ENCODE results near the gene XRCC4. TPM values are rescaled to one million over a fixed set of nuclear protein-coding genes. Genes with fewer than 3 reads are reported as not detected.

XRCC4 gene
- total RNA-seq (10 to 100 TPM in 3 of 9 donors, 1 to 10 TPM in 6; 3.3 to 50.5 (median 8.0) TPM), polyA plus RNA-seq (10 to 100 TPM in 1 of 2 donors, 1 to 10 TPM in 1; 3.4 to 22.0 TPM)
- long read RNA-seq, donor 1, partial matches to known transcripts: 1 of 7 reads
- long read RNA-seq, donor 1, other reads (novel, unspliced or antisense): 0 of 7 reads
- long read RNA-seq, donor 2, transcript XRCC4-202 (8 exons, 1,579 nt): major isoform, 16 of 73 reads
- long read RNA-seq, donor 2, partial matches to known transcripts: 7 of 73 reads
- long read RNA-seq, donor 2, other reads (novel, unspliced or antisense): 50 of 73 reads
- long read RNA-seq, donor 3, partial matches to known transcripts: 1 of 31 reads
- long read RNA-seq, donor 3, other reads (novel, unspliced or antisense): 25 of 31 reads

DNA sequence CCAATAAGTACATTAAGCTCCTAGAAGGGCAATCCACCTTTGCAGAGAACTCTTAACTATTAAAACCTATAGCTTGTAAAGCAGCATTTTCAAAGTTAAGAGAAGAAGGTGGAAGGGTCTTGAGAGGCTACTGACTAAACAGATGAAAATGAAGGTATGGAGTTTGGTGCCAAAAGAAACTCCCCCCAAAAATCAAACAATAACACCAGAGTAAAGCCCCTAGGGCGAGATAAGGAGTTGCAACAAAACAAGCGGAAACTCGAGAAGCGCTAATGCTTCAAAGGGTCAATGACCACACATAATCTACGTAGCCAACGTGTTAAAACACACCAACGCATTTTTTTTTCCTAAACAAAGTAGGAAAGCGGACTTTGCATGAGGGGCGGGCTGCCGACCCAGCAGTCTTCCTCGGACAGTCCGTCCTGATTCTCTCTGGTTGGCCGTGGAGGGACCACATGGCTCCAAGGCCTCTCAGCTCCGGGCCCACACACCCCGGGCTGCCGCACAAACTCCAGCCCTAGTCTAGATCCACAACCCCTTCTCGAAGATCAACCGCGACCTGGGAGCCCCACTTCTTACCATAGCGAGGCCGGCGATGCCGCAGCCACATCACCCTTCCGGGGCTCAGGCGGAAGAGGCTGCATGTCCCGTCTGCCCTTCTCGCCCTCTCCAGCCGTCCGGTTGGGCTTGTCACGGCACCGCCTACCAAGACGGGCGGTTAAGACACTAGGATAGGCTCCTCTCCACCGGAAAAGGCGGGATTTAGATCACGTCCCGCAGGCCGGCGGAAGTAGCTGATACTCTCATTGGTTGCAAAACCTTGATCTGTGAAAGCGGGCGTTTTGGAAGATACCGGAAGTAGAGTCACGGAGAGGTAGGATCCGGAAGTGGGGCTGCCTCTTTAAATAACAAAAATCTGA lies at the start of gene XRCC4, which contains the start of gene TMEM167A:
Gene XRCC4, plus strand, starts transcription at position 806 of the 920 bp plus-strand sequence. CDS start 27,373 bp downstream, outside the sequence.
Gene TMEM167A, minus strand, starts transcription at position 653 of the 920 bp plus-strand sequence. Its CDS starts 71 bp downstream, at position 582.
- Histone ChIP-seq H3K4me3 (peak within 1 kb of the TSS; percentile 62 to 97 (median 76)), H3K4me1 (peaks cover 0 to 61% (median 37%) of the 10 kb centered on the region in 12 donors), H3K27me3 (no peaks in the 10 kb centered on the region), H3K9me3 (no peaks in the 10 kb centered on the region), H3K27ac (peak within 1 kb of the TSS; percentile 54 to 95 (median 85)), H3K36me3 (peaks cover 0 to 6% (median 0%) of the 10 kb centered on the region in 9 donors)
- ATAC-seq: peak; percentile 100
- intact Hi-C loops (cut with DNase I): loop anchor here in 2 of 10 donors (2.0 to 10.0 kb wide), 6 partner anchors 200 to 725 kb away; no protein-coding TSS in a partner anchor
- TF ChIP-seq, protein P1, sequence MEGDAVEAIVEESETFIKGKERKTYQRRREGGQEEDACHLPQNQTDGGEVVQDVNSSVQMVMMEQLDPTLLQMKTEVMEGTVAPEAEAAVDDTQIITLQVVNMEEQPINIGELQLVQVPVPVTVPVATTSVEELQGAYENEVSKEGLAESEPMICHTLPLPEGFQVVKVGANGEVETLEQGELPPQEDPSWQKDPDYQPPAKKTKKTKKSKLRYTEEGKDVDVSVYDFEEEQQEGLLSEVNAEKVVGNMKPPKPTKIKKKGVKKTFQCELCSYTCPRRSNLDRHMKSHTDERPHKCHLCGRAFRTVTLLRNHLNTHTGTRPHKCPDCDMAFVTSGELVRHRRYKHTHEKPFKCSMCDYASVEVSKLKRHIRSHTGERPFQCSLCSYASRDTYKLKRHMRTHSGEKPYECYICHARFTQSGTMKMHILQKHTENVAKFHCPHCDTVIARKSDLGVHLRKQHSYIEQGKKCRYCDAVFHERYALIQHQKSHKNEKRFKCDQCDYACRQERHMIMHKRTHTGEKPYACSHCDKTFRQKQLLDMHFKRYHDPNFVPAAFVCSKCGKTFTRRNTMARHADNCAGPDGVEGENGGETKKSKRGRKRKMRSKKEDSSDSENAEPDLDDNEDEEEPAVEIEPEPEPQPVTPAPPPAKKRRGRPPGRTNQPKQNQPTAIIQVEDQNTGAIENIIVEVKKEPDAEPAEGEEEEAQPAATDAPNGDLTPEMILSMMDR (IDR thresholded peaks at IDR 0.05): no peak
- peak in 1 of 2 donors; percentile 87 for TF ChIP-seq POLR2A (IDR thresholded peaks at IDR 0.05)
- DNase-seq: peak; percentile 97 to 99 (median 97)
- WGBS, 4 donors: 0% methylated on average over 42 to 44 of the region's 44 CpGs

DNA sequence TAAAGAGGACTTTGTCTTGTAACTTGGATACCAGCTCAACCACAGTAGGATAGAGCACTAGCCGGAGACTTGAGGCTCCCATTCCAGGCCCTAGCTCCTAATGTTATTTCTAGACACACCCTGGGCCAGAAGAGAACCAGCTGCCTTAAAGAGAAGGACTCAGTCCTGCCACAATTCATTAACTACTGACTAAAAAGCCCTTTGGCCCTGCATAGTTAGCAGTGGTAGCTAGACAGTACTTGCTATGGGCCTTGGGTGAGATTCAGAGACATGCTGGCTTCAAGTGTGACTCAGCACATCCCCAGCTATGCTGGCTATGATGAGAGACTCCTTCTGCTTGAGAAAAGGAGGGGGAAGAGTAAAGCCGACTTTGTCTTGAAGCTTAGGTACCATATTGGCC lies 47.4 kb upstream of the XRCC4 start:
- 76 to 94% (median 88%) methylated on average over 2 of the region's 2 CpGs for WGBS, 4 donors
- Histone ChIP-seq H3K4me1 (peaks cover 0 to 15% (median 6%) of the 10 kb centered on the region in 12 donors), H3K27ac (peak overlapping the region in 1 of 12 donors; percentile 20), H3K27me3 (no peaks in the 10 kb centered on the region), H3K36me3 (no peaks in the 10 kb centered on the region), H3K4me3 (no peak overlapping the region), H3K9me3 (no peaks in the 10 kb centered on the region)
- DNase-seq (no peak), ATAC-seq (peak; percentile 57 to 80 (median 75))
- no peak for TF ChIP-seq POLR2A (IDR thresholded peaks at IDR 0.05)
- TF ChIP-seq, protein P1 (IDR thresholded peaks at IDR 0.05): no peak
- intact Hi-C loops (cut with DNase I): no loop called here

DNA sequence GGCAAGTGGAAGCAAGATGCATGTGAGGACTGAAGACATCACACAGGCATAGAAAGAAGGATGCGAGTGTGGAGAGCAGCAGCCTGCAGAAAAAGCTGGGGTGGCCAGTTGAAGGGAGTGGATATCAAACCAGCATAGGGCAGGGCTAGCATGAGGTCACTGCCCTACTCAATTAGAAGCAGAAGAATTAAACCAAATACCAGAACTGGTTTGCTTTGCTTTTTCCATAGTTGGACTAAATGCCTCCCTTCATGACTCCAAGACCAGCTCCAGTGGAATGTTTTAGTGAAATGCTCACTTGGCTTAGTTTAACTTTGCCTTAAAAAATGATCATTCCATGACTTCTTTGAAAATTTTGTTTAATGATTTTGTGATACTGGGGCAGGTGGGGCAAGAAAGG lies 46.0 kb upstream of the XRCC4 start:
- 91 to 97% (median 93%) methylated on average over 1 of the region's 1 CpG for WGBS, 4 donors
- intact Hi-C loops (cut with DNase I): no loop called here

More for the DNA sequence above, 46.0 kb upstream of the XRCC4 start:
- DNase-seq (no peak), ATAC-seq (no peak)
- H3K27ac ChIP-seq: no peak overlapping the region
- no peaks in the 10 kb centered on the region for H3K27me3 ChIP-seq
- no peak for TF ChIP-seq POLR2A (IDR thresholded peaks at IDR 0.05)
- TF ChIP-seq, protein P1 (IDR thresholded peaks at IDR 0.05): no peak
- no peaks in the 10 kb centered on the region for H3K9me3 ChIP-seq
- H3K4me1 ChIP-seq: peaks cover 0 to 26% (median 10%) of the 10 kb centered on the region in 12 donors
- H3K36me3 ChIP-seq: no peaks in the 10 kb centered on the region
- no peak overlapping the region for H3K4me3 ChIP-seq

Data from heart left ventricle (tissue), 16 donors.